A549 (cell line): Measurements from ENCODE around the gene HS3ST4. TPM values are rescaled to one million over a fixed set of nuclear protein-coding genes. Genes with fewer than 3 reads are reported as not detected.

Experiments used
- ATAC-seq, 2 experiments: fragments of 200-7000 bp in 1 of 2; fragments of >200 bp in 1 of 2; cut with Nextera tagmentation in 1 of 2; cut with Tn5 transposase in 1 of 2; 3 replicates each; pipeline versions ENCODE4 v1.8.0 to v1.9.1; 2018 to 2020; ENCODE audit warnings: mild to moderate bottlenecking in 1 of 2, moderate library complexity in 1 of 2
- CTCF ChIA-PET: fragments of 300-600 bp; sonication (Branson Sonifier 250); formaldehyde crosslinking; extraction: SDS; loops from one replicate; lab custom pipeline; 2021; ENCODE audit warnings: antibody characterized with exemption, inconsistent platforms; lab: Yijun Ruan, JAX
- POLR2A ChIA-PET: fragments of 350-600 bp; formaldehyde crosslinking; extraction: SDS; loops from one replicate; lab custom pipeline; 2021; ENCODE audit warnings: antibody characterized with exemption, inconsistent platforms; lab: Yijun Ruan, JAX
- DNase-seq, 2 experiments: peaks; one replicate each; pipeline versions ENCODE4 v3.0.0 to v3.0.0-alpha.2; 2011 to 2016; ENCODE audit warnings: low read depth in 1 of 2, low spot score in 1 of 2
- FAIRE-seq: peaks from 2 replicates; lab custom pipeline; 2011; peaks lifted over from hg19 to GRCh38; lab: Jason Lieb, UNC
- H3K27ac ChIP-seq, 2 experiments: fragments of >200 bp; sonication (Bioruptor Twin); formaldehyde crosslinking; 3 replicates each; pipeline ENCODE4 v1.5.1; 2016 to 2017
- H3K4me1 ChIP-seq: fragments of >200 bp; sonication (Bioruptor Twin); formaldehyde crosslinking; 3 replicates; pipeline ENCODE4 v1.6.1; 2016
- H3K4me2 ChIP-seq: fragments of >200 bp; sonication (Bioruptor Twin); formaldehyde crosslinking; 3 replicates; pipeline ENCODE4 v1.6.1; 2016
- H3K4me3 ChIP-seq: fragments of >200 bp; sonication (Bioruptor Twin); formaldehyde crosslinking; 3 replicates; pipeline ENCODE4 v1.5.1; 2016
- H3K9me3 ChIP-seq: fragments of >200 bp; sonication (Bioruptor Twin); formaldehyde crosslinking; 3 replicates; pipeline ENCODE4 v1.6.1; 2016
- BHLHE40 ChIP-seq: IDR thresholded peaks from 2 replicates; pipeline ENCODE4 v1.6.1; 2012; ENCODE audit warnings: low read depth, low read length, inconsistent platforms
- CBX8 ChIP-seq: fragments of 200-600 bp; sonication (generic); IDR thresholded peaks from 2 replicates; pipeline ENCODE4 v1.6.1; 2016
- CTCF ChIP-seq: fragments of >200 bp; sonication (Bioruptor Twin); formaldehyde crosslinking; IDR thresholded peaks from 3 replicates; pipeline ENCODE4 v1.5.1; 2016
- EHF ChIP-seq: fragments of 250-450 bp; sonication (Bioruptor Pico); IDR thresholded peaks from 2 replicates; pipeline ENCODE4 v1.5.0; 2020; ENCODE audit warnings: mild to moderate bottlenecking
- FOSL2 ChIP-seq, 2 experiments: fragments of 450-650 bp in 1 of 2; fragments of >200 bp in 1 of 2; sonication (Bioruptor Twin) in 1 of 2; formaldehyde crosslinking; IDR thresholded peaks; 2 replicates each; pipeline versions ENCODE4 v1.5.0 to v1.6.1; 2016 to 2020; ENCODE audit warnings: mild to moderate bottlenecking in 1 of 2, moderate library complexity in 1 of 2
- JUNB ChIP-seq: fragments of >200 bp; sonication (Bioruptor Twin); formaldehyde crosslinking; IDR thresholded peaks from 2 replicates; pipeline ENCODE4 v1.6.1; 2016
- KDM1A ChIP-seq: fragments of 200-600 bp; sonication (generic); IDR thresholded peaks from 2 replicates; pipeline ENCODE4 v1.6.1; 2016; ENCODE audit warnings: low read depth, mild to moderate bottlenecking
- MAX ChIP-seq: IDR thresholded peaks from 2 replicates; pipeline ENCODE4 v1.6.1; 2012
- MAZ ChIP-seq: fragments of 150-350 bp; IDR thresholded peaks from 2 replicates; pipeline ENCODE4 v1.6.1; 2014; ENCODE audit warnings: antibody characterized with exemption, low read depth, low read length, borderline replicate concordance
- NFE2L2 ChIP-seq: fragments of 150-350 bp; conservative IDR thresholded peaks from 2 replicates; pipeline ENCODE4 v1.6.1; 2014; ENCODE audit warnings: low read length
- PHF8 ChIP-seq: fragments of 200-600 bp; sonication (generic); IDR thresholded peaks from 2 replicates; pipeline ENCODE4 v1.6.1; 2016; ENCODE audit warnings: low read depth, mild to moderate bottlenecking, antibody characterized with exemption, moderate library complexity, borderline replicate concordance
- POLR2A ChIP-seq: IDR thresholded peaks from 2 replicates; pipeline ENCODE4 v1.6.1; 2012; ENCODE audit warnings: mild to moderate bottlenecking, low read length
- POLR2AphosphoS2 ChIP-seq: conservative IDR thresholded peaks from 2 replicates; pipeline ENCODE4 v1.6.1; 2012; ENCODE audit warnings: low read length, improper control_type of control experiment, inconsistent platforms
- RAD21 ChIP-seq, 2 experiments: fragments of >200 bp in 1 of 2; sonication (Bioruptor Twin) in 1 of 2; formaldehyde crosslinking in 1 of 2; IDR thresholded peaks in 1 of 2; conservative IDR thresholded peaks in 1 of 2; 2 replicates in 1 of 2; 3 replicates in 1 of 2; pipeline ENCODE4 v1.6.1; 2012 to 2018; ENCODE audit warnings: inconsistent platforms in 1 of 2
- RCOR1 ChIP-seq: fragments of 150-350 bp; IDR thresholded peaks from 2 replicates; pipeline ENCODE4 v1.6.1; 2014; ENCODE audit warnings: antibody characterized with exemption, low read length, low read depth
- REST ChIP-seq: fragments of 200-600 bp; sonication (generic); IDR thresholded peaks from 2 replicates; pipeline ENCODE4 v1.6.1; 2016; ENCODE audit warnings: antibody characterized with exemption, mild to moderate bottlenecking, moderate library complexity
- RNF2 ChIP-seq: fragments of 200-600 bp; sonication (generic); IDR thresholded peaks from 2 replicates; pipeline ENCODE4 v1.6.1; 2016; ENCODE audit warnings: low read depth, mild to moderate bottlenecking, antibody characterized with exemption, moderate library complexity, borderline replicate concordance
- SMC3 ChIP-seq: fragments of >200 bp; sonication (Bioruptor Twin); formaldehyde crosslinking; IDR thresholded peaks from 3 replicates; pipeline ENCODE4 v1.6.1; 2018; ENCODE audit warnings: inconsistent platforms
- SREBF2 ChIP-seq: fragments of 450-650 bp; IDR thresholded peaks from 2 replicates; pipeline ENCODE4 v1.6.1; 2014; ENCODE audit warnings: mild to moderate bottlenecking, moderate library complexity
- USF2 ChIP-seq: fragments of 450-650 bp; IDR thresholded peaks from 2 replicates; pipeline ENCODE4 v1.6.1; 2014; ENCODE audit warnings: antibody characterized with exemption
- ZFP36 ChIP-seq: fragments of 450-650 bp; IDR thresholded peaks from 2 replicates; pipeline ENCODE4 v1.6.1; 2014; ENCODE audit warnings: borderline replicate concordance; ENCODE audit not compliant: partially characterized antibody
- WGBS: methylation state at CpG from one replicate; pipeline ENCODE4 v1.1.6; 2017; ENCODE audit errors: missing lambda C conversion rate; 5-methylcytosine and 5-hydroxymethylcytosine counted together
- polyA plus RNA-seq, 4 experiments: library from polyadenylated mRNA; depleted of rRNA in 3 of 4; stranded (reverse); fragments of >200 nt; fragmentation: RNase III in 1 of 4; extraction: RNeasy Plus Mini Kit Qiagen cat#74134 plus additional on column Dnase treatment in 1 of 4; gene quantifications; 2 replicates in 3 of 4; 3 replicates in 1 of 4; pipeline ENCODE4 v1.2.3, GENCODE V29; 2011 to 2017
- small RNA-seq, 6 experiments: library from RNA; depleted of rRNA; stranded (forward); fragments of <200 nt; gene quantifications; one replicate each; pipeline ENCODE3, GENCODE V24; 2012

Gene HS3ST4
- polyA plus RNA-seq, 2 of the 4 experiments (the other 2 are of a cell fraction): not detected

- 7% methylated on average over 6 of the region's 6 CpGs for WGBS
- POLR2A ChIA-PET: no interaction called here
Measured at GRCh38 chr16:26178298-26178697, 486.5 kb downstream of the HS3ST4 start.

GRCh38 chr16:26186091-26186615 is 494.4 kb downstream of the HS3ST4 start:
- DNase-seq: no peak
- Histone ChIP-seq H3K4me3 (no peak overlapping the region), H3K9me3 (no peaks in the 10 kb centered on the region)
- CTCF ChIA-PET: no interaction called here
- 0% methylated on average over 1 of the region's 1 CpG for WGBS
- TF ChIP-seq EHF (CRISPR knock-in tag) (no peak), JUNB (no peak), REST (no peak), USF2 (no peak), CBX8 (no peak), KDM1A (no peak), MAX (no peak)
- TF ChIP-seq, all 56 proteins: peak for 0
- POLR2A ChIA-PET: no interaction called here
- no peak for FAIRE-seq
- Histone ChIP-seq H3K4me1 (no peaks in the 10 kb centered on the region), H3K4me2 (no peak overlapping the region), H3K27ac (no peak overlapping the region)
- no peak for ATAC-seq

More at GRCh38 chr16:26178298-26178697, 486.5 kb downstream of the HS3ST4 start:
- ATAC-seq (no peak), FAIRE-seq (no peak), DNase-seq (no peak)
- Histone ChIP-seq H3K4me1 (no peaks in the 10 kb centered on the region), H3K4me3 (no peak overlapping the region), H3K9me3 (no peaks in the 10 kb centered on the region), H3K27ac (no peak overlapping the region), H3K4me2 (no peak overlapping the region)
- TF ChIP-seq MAZ: no peak
- no peak for TF ChIP-seq PHF8
- TF ChIP-seq POLR2A: no peak
- no peak for TF ChIP-seq USF2
- TF ChIP-seq RCOR1: no peak
- TF ChIP-seq ZFP36: no peak
- no peak for TF ChIP-seq CTCF
- TF ChIP-seq SMC3: no peak
- no peak for TF ChIP-seq RNF2
- no peak for TF ChIP-seq RAD21 (conservative IDR thresholded peaks at IDR 0.05 in 1 of 2, IDR thresholded peaks at IDR 0.05 in 1 of 2)
- no peak for TF ChIP-seq POLR2AphosphoS2
- no peak for TF ChIP-seq FOSL2 (IDR thresholded peaks at IDR 0.05)
- TF ChIP-seq FOSL2 (CRISPR knock-in tag; IDR thresholded peaks at IDR 0.05): no peak
- TF ChIP-seq BHLHE40: no peak
- no peak for TF ChIP-seq SREBF2
- no peak for TF ChIP-seq NFE2L2
- CTCF ChIA-PET: no interaction called here

Small RNAs within 50 kb of the gene (small RNA-seq; reads per million reads assigned to genes)
- gene HMGN2P3: 0 reads per million in 6 experiments
- gene MIR548W: 0 reads per million in 6 experiments
- 0 reads per million in 6 experiments for gene RNA5SP405
